SK-N-SH (cell line): ENCODE measurements around the gene RMND1. TPM values are rescaled to one million over a fixed set of nuclear protein-coding genes. Genes with fewer than 3 reads are reported as not detected.

Experiments used
- CTCF ChIA-PET: fragments of 300-600, 350-600 bp; formaldehyde crosslinking; extraction: SDS; loops from one replicate; lab custom pipeline; 2021; lab: Yijun Ruan, JAX
- POLR2A ChIA-PET: fragments of 350-600 bp; sonication (Branson Sonifier 250); formaldehyde crosslinking; extraction: SDS; loops from one replicate; lab custom pipeline; 2020; ENCODE audit warnings: antibody characterized with exemption, inconsistent platforms; lab: Yijun Ruan, JAX
- DNase-seq: peaks from one replicate; pipeline ENCODE4 v3.0.0; 2012
- H2AFZ ChIP-seq: fragments of 200-600 bp; sonication (generic); 2 replicates; pipeline ENCODE4 v1.8.1; 2016; ENCODE audit warnings: antibody characterized with exemption, mild to moderate bottlenecking, low read depth
- H3F3A ChIP-seq: fragments of 200-600 bp; sonication (generic); replicated peaks from 2 replicates; pipeline ENCODE3; 2016; ENCODE audit warnings: antibody characterized with exemption, mild to moderate bottlenecking; ENCODE audit not compliant: insufficient read depth
- H3K27ac ChIP-seq, 2 experiments: fragments of 200-500 bp in 1 of 2; fragments of 200-600 bp in 1 of 2; sonication (Bioruptor generic) in 1 of 2; sonication (generic), shearing (Covaris generic) in 1 of 2; 2 replicates each; pipeline versions ENCODE4 v1.5.1 to v1.6.1; 2014 to 2016; ENCODE audit warnings: low read depth in 2 of 2, inconsistent platforms in 1 of 2, low read length in 1 of 2, mild to moderate bottlenecking in 1 of 2, mixed read lengths in 1 of 2
- H3K27me3 ChIP-seq: fragments of 200-600 bp; sonication (generic), shearing (Covaris generic); 2 replicates; pipeline ENCODE4 v1.6.1; 2016; ENCODE audit warnings: mixed run types; ENCODE audit not compliant: insufficient read depth
- H3K36me3 ChIP-seq, 2 experiments: fragments of 200-500 bp in 1 of 2; fragments of 200-600 bp in 1 of 2; sonication (Bioruptor generic) in 1 of 2; sonication (generic) in 1 of 2; replicated peaks in 1 of 2; 2 replicates each; pipeline versions ENCODE3 to v1.5.1; 2014 to 2016; ENCODE audit warnings: low read length in 1 of 2, mild to moderate bottlenecking in 1 of 2; ENCODE audit not compliant: insufficient read depth in 2 of 2, control insufficient read depth in 1 of 2
- H3K4me1 ChIP-seq, 2 experiments: fragments of 200-500 bp in 1 of 2; fragments of 200-600 bp in 1 of 2; sonication (Bioruptor generic) in 1 of 2; sonication (generic), shearing (Covaris generic) in 1 of 2; 2 replicates each; pipeline versions ENCODE4 v1.5.1 to v1.6.1; 2014 to 2016; ENCODE audit warnings: low read depth in 1 of 2, low read length in 1 of 2, mixed run types in 1 of 2; ENCODE audit not compliant: insufficient read depth in 2 of 2, control insufficient read depth in 1 of 2
- H3K4me2 ChIP-seq: fragments of 200-600 bp; sonication (generic), shearing (Covaris generic); 2 replicates; pipeline ENCODE4 v1.6.1; 2017; ENCODE audit warnings: mixed run types
- H3K4me3 ChIP-seq, 2 experiments: fragments of 200-500 bp in 1 of 2; fragments of 200-600 bp in 1 of 2; sonication (Bioruptor generic) in 1 of 2; sonication (generic), shearing (Covaris generic) in 1 of 2; 2 replicates each; pipeline versions ENCODE4 v1.5.1 to v1.8.1; 2014 to 2016; ENCODE audit warnings: low read depth in 2 of 2, inconsistent platforms in 1 of 2, low read length in 1 of 2, mild to moderate bottlenecking in 1 of 2, mixed read lengths in 1 of 2, moderate library complexity in 1 of 2
- H3K79me2 ChIP-seq: fragments of 200-600 bp; sonication (generic); 2 replicates; pipeline ENCODE4 v1.8.1; 2017; ENCODE audit warnings: mild to moderate bottlenecking; ENCODE audit not compliant: insufficient read depth
- H3K9ac ChIP-seq: fragments of 200-600 bp; sonication (generic); 2 replicates; pipeline ENCODE4 v1.6.1; 2017; ENCODE audit warnings: mixed run types
- H3K9me2 ChIP-seq: fragments of 200-600 bp; sonication (generic); 2 replicates; pipeline ENCODE4 v1.6.1; 2017; ENCODE audit warnings: mixed run types
- H3K9me3 ChIP-seq: fragments of 200-600 bp; sonication (generic); 2 replicates; pipeline ENCODE4 v1.6.1; 2017; ENCODE audit warnings: mixed run types, mild to moderate bottlenecking, moderate library complexity
- H4K20me1 ChIP-seq: fragments of 200-600 bp; sonication (generic); 2 replicates; pipeline ENCODE4 v1.6.1; 2017; ENCODE audit warnings: mild to moderate bottlenecking, mixed run types; ENCODE audit not compliant: insufficient read depth
- EP300 ChIP-seq, 2 experiments: IDR thresholded peaks; 2 replicates each; pipeline versions ENCODE4 v1.4.0 to v1.6.1; 2012; ENCODE audit warnings: borderline replicate concordance in 1 of 2, low read depth in 1 of 2, low read length in 1 of 2
- FOSL2 ChIP-seq: IDR thresholded peaks from 2 replicates; pipeline ENCODE4 v1.4.0; 2012; ENCODE audit warnings: low read depth, mild to moderate bottlenecking, moderate library complexity, borderline replicate concordance
- GABPA ChIP-seq: IDR thresholded peaks from 2 replicates; pipeline ENCODE4 v1.4.0; 2012; ENCODE audit warnings: low read depth, mild to moderate bottlenecking
- MXI1 ChIP-seq: IDR thresholded peaks from 2 replicates; pipeline ENCODE4 v1.6.1; 2012; ENCODE audit warnings: mild to moderate bottlenecking, low read depth, low read length, improper control_type of control experiment
- USF1 ChIP-seq: IDR thresholded peaks from 2 replicates; pipeline ENCODE4 v1.4.0; 2012; ENCODE audit warnings: low read depth, borderline replicate concordance
- YY1 ChIP-seq: IDR thresholded peaks from 2 replicates; pipeline ENCODE4 v1.4.0; 2012; ENCODE audit warnings: low read depth, mild to moderate bottlenecking
- WGBS: methylation state at CpG from one replicate; pipeline ENCODE4 v1.1.6; 2017; ENCODE audit warnings: low lambda C conversion rate; 5-methylcytosine and 5-hydroxymethylcytosine counted together
- polyA plus RNA-seq, 3 experiments: library from polyadenylated mRNA; depleted of rRNA; stranded (reverse); fragments of >200 nt; gene quantifications; 2 replicates each; pipeline ENCODE4 v1.2.3, GENCODE V29; 2012
- TF ChIP-seq, protein P1 (sequence below): IDR thresholded peaks from 2 replicates; pipeline ENCODE4 v1.6.1; 2012; ENCODE audit warnings: mild to moderate bottlenecking, low read depth, low read length, moderate library complexity

RMND1 gene
- polyA plus RNA-seq, 1 of the 3 experiments (the other 2 are of a cell fraction), result 14.8 TPM

DNA sequence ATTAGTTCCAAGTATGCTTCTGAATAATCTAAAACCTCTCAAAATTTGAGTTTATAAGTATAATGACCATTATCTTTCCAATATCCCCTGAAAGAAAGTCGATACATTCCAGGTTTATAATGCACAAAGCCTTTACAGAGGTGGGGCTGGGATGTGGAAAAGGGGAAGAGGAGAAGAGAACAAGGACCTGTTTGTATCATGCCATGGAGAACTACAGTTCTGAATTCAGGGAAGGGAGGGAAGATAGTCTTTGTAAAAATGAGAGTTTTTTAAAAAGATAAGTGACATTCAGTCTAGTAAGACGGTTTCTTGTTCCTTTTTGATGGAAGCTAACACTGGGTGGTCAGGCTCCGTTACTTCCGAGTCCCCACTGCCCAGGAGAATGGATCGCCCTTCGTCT is 86.7 kb downstream of the RMND1 start (continued):
- TF ChIP-seq FOSL2 (no peak), GABPA (no peak)

- Histone ChIP-seq H3K9me2 (no peaks in the 10 kb centered on the region), H2AFZ (no peak overlapping the region), H3K9me3 (no peaks in the 10 kb centered on the region), H3K27ac (no peak overlapping the region), H3K4me2 (no peak overlapping the region), H3K9ac (no peak overlapping the region), H3F3A (peaks cover 13% of the 10 kb centered on the region), H3K4me3 (no peak overlapping the region), H4K20me1 (no peaks in the 10 kb centered on the region), H3K36me3 (peaks cover 14 to 28% of the 10 kb centered on the region in 2 experiments), H3K4me1 (no peaks in the 10 kb centered on the region), H3K79me2 (no peaks in the 10 kb centered on the region), H3K27me3 (no peaks in the 10 kb centered on the region)
- WGBS, result 93% methylated on average over 5 of the region's 5 CpGs
- POLR2A ChIA-PET, result no interaction called here
- CTCF ChIA-PET, result no interaction called here
- DNase-seq, result no peak
- no peak for TF ChIP-seq EP300 (IDR thresholded peaks at IDR 0.05; ENCODE audit: borderline replicate concordance in 1 of 2, low read depth in 1 of 2, low read length in 1 of 2)
- TF ChIP-seq MXI1, result no peak
- TF ChIP-seq USF1, result no peak
Observed at GRCh38 chr6:151359486-151359885, 92.4 kb downstream of the RMND1 start.

DNA sequence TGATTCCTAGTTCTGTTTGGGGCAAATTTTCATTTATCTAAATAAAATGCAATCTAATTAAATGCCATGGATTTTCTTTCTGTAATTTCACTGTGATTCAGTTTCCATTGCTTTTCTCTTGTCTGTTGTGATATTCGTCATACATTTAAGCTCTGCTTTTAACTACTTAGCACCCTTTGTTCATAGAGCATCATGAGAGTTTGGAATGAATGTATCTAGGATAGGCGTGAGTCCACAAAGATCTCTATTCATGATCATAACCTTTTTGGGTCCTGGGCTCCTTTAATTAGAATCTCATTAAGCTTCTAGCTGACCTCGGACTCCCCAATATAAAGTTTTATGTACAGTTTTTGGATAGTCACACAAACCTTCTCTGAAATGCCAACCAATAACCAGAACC is 93.5 kb downstream of the RMND1 start:
- no peak overlapping the region for H3K4me3 ChIP-seq
- peaks cover 12% of the 10 kb centered on the region for H3F3A ChIP-seq
- H3K27ac ChIP-seq, result no peak overlapping the region
- no peaks in the 10 kb centered on the region for H3K9me2 ChIP-seq
- H3K4me1 ChIP-seq, result no peaks in the 10 kb centered on the region
- no peaks in the 10 kb centered on the region for H3K79me2 ChIP-seq
- TF ChIP-seq, protein P1, sequence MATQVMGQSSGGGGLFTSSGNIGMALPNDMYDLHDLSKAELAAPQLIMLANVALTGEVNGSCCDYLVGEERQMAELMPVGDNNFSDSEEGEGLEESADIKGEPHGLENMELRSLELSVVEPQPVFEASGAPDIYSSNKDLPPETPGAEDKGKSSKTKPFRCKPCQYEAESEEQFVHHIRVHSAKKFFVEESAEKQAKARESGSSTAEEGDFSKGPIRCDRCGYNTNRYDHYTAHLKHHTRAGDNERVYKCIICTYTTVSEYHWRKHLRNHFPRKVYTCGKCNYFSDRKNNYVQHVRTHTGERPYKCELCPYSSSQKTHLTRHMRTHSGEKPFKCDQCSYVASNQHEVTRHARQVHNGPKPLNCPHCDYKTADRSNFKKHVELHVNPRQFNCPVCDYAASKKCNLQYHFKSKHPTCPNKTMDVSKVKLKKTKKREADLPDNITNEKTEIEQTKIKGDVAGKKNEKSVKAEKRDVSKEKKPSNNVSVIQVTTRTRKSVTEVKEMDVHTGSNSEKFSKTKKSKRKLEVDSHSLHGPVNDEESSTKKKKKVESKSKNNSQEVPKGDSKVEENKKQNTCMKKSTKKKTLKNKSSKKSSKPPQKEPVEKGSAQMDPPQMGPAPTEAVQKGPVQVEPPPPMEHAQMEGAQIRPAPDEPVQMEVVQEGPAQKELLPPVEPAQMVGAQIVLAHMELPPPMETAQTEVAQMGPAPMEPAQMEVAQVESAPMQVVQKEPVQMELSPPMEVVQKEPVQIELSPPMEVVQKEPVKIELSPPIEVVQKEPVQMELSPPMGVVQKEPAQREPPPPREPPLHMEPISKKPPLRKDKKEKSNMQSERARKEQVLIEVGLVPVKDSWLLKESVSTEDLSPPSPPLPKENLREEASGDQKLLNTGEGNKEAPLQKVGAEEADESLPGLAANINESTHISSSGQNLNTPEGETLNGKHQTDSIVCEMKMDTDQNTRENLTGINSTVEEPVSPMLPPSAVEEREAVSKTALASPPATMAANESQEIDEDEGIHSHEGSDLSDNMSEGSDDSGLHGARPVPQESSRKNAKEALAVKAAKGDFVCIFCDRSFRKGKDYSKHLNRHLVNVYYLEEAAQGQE, result no peak
- TF ChIP-seq YY1, result no peak
- H2AFZ ChIP-seq, result no peak overlapping the region
- H3K9ac ChIP-seq, result no peak overlapping the region
- POLR2A ChIA-PET, result interaction anchor here (1.3 kb wide), 1 partner anchor 32 kb away, joined by 3 read pairs; no protein-coding TSS in a partner anchor
- no peak overlapping the region for H3K4me2 ChIP-seq
- peaks cover 14 to 27% of the 10 kb centered on the region in 2 experiments for H3K36me3 ChIP-seq
- DNase-seq, result no peak
- H3K9me3 ChIP-seq, result no peaks in the 10 kb centered on the region
- H4K20me1 ChIP-seq, result no peaks in the 10 kb centered on the region
- CTCF ChIA-PET, result interaction anchor here (0.7 to 1.5 kb wide), 2 partner anchors 344 to 467 kb away, joined by 3 to 5 read pairs; no protein-coding TSS in a partner anchor
- 93% methylated on average over 3 of the region's 3 CpGs for WGBS
- no peaks in the 10 kb centered on the region for H3K27me3 ChIP-seq
